HL-60 (cell line): ENCODE data around the gene GLCE.

Source experiments
- DNase-seq, 2 experiments: peaks; one replicate each; pipeline ENCODE4 v3.0.0-alpha.2; 2010 to 2020; ENCODE audit warnings: low read depth in 1 of 2, low spot score in 1 of 2
- H3K27ac ChIP-seq: fragments of 250-450 bp; sonication (Bioruptor Pico); replicated peaks from 2 replicates; pipeline ENCODE4 v1.5.1; 2020; ENCODE audit warnings: mild to moderate bottlenecking, moderate library complexity
- H3K27me3 ChIP-seq: fragments of 250-450 bp; sonication (Bioruptor Pico); 2 replicates; pipeline ENCODE4 v1.5.1; 2021; ENCODE audit warnings: mild to moderate bottlenecking, moderate library complexity; ENCODE audit not compliant: insufficient read depth, poor library complexity, severe bottlenecking
- H3K4me3 ChIP-seq: replicated peaks from 2 replicates; pipeline ENCODE4 v1.5.1; 2011; ENCODE audit warnings: mild to moderate bottlenecking, control low read depth, low read length; ENCODE audit not compliant: insufficient read depth
- CTCF ChIP-seq: IDR thresholded peaks from one replicate; pipeline ENCODE4 v1.5.1; 2011; ENCODE audit warnings: low read length, control low read depth, inconsistent platforms; ENCODE audit not compliant: insufficient read depth
- GABPA ChIP-seq: IDR thresholded peaks from 2 replicates; pipeline ENCODE4 v1.6.1; 2012; ENCODE audit warnings: low read depth
- POLR2AphosphoS5 ChIP-seq: IDR thresholded peaks from 2 replicates; pipeline ENCODE4 v1.6.1; 2012; ENCODE audit warnings: low read depth
- REST ChIP-seq: IDR thresholded peaks from 2 replicates; pipeline ENCODE4 v1.6.1; 2012; ENCODE audit warnings: low read depth; ENCODE audit not compliant: insufficient replicate concordance
- SPI1 ChIP-seq: IDR thresholded peaks from 2 replicates; pipeline ENCODE4 v1.6.1; 2012; ENCODE audit warnings: low read depth, mild to moderate bottlenecking, borderline replicate concordance

Gene GLCE

GRCh38 chr15:69170597-69170996, 10.2 kb downstream of the GLCE start:
- Histone ChIP-seq H3K27ac (no peak overlapping the region), H3K27me3 (no peaks in the 10 kb centered on the region), H3K4me3 (no peak overlapping the region)
- no peak for DNase-seq
- TF ChIP-seq GABPA, result no peak
- no peak for TF ChIP-seq SPI1
- no peak for TF ChIP-seq CTCF
- TF ChIP-seq REST, result no peak
- TF ChIP-seq POLR2AphosphoS5, result no peak

GRCh38 chr15:69172847-69173246, 12.4 kb downstream of the GLCE start:
- Histone ChIP-seq H3K27me3 (no peaks in the 10 kb centered on the region), H3K27ac (no peak overlapping the region), H3K4me3 (no peak overlapping the region)
- TF ChIP-seq GABPA (no peak), POLR2AphosphoS5 (no peak), SPI1 (no peak), CTCF (no peak), REST (no peak)
- DNase-seq, result no peak

GRCh38 chr15:69175536-69175935, 15.1 kb downstream of the GLCE start:
- DNase-seq, result no peak
- no peak overlapping the region for H3K4me3 ChIP-seq
- H3K27me3 ChIP-seq, result no peaks in the 10 kb centered on the region
- no peak overlapping the region for H3K27ac ChIP-seq
- no peak for TF ChIP-seq POLR2AphosphoS5
- TF ChIP-seq SPI1, result no peak
- no peak for TF ChIP-seq CTCF
- no peak for TF ChIP-seq GABPA
- TF ChIP-seq REST, result no peak
